Hepatocyte (in vitro differentiated cells): Measurements from ENCODE around the gene IGSF5. TPM values are rescaled to one million over a fixed set of nuclear protein-coding genes. Genes with fewer than 3 reads are reported as not detected.

ENCODE experiments used
- DNase-seq: peaks from one replicate; pipeline ENCODE4 v3.0.0-alpha.2; 2016; ENCODE audit warnings: low spot score
- H2AFZ ChIP-seq: fragments of 200-600 bp; sonication (generic); 2 replicates; pipeline ENCODE4 v1.6.0; 2016; ENCODE audit warnings: antibody characterized with exemption, mild to moderate bottlenecking
- H3K27ac ChIP-seq: fragments of 200-600 bp; sonication (generic); 2 replicates; pipeline ENCODE4 v1.5.1; 2016; ENCODE audit warnings: mild to moderate bottlenecking
- H3K27me3 ChIP-seq: fragments of 200-600 bp; sonication (generic); 2 replicates; pipeline ENCODE4 v1.6.1; 2016
- H3K36me3 ChIP-seq: fragments of 200-600 bp; sonication (generic); replicated peaks from 2 replicates; pipeline ENCODE4 v1.5.1; 2016; ENCODE audit warnings: low read depth; ENCODE audit not compliant: insufficient read depth
- H3K4me1 ChIP-seq: fragments of 200-600 bp; sonication (generic); 2 replicates; pipeline ENCODE4 v1.5.1; 2016; ENCODE audit warnings: mild to moderate bottlenecking, moderate library complexity; ENCODE audit not compliant: insufficient read depth
- H3K4me2 ChIP-seq: fragments of 200-600 bp; sonication (generic); 2 replicates; pipeline ENCODE4 v1.6.0; 2016
- H3K4me3 ChIP-seq: fragments of 200-600 bp; sonication (generic); 2 replicates; pipeline ENCODE4 v1.5.1; 2016; ENCODE audit warnings: mild to moderate bottlenecking
- H3K79me2 ChIP-seq: fragments of 200-600 bp; sonication (generic); 2 replicates; pipeline ENCODE4 v1.6.0; 2017; ENCODE audit warnings: mild to moderate bottlenecking
- H3K9me2 ChIP-seq: fragments of 200-600 bp; sonication (generic); replicated peaks from 2 replicates; pipeline ENCODE4 v1.6.0; 2017; ENCODE audit warnings: mild to moderate bottlenecking; ENCODE audit not compliant: insufficient read depth
- H3K9me3 ChIP-seq: fragments of 200-600 bp; sonication (generic); 2 replicates; pipeline ENCODE4 v1.5.1; 2016; ENCODE audit warnings: low read depth, mild to moderate bottlenecking
- H4K20me1 ChIP-seq: fragments of 200-600 bp; sonication (generic); 2 replicates; pipeline ENCODE4 v1.6.0; 2016; ENCODE audit warnings: mild to moderate bottlenecking; ENCODE audit not compliant: insufficient read depth, poor library complexity, severe bottlenecking
- CTCF ChIP-seq: fragments of 200-600 bp; sonication (generic); IDR thresholded peaks from 2 replicates; pipeline ENCODE4 v1.5.1; 2016; ENCODE audit warnings: antibody characterized with exemption, mild to moderate bottlenecking; ENCODE audit not compliant: poor library complexity
- EZH2 ChIP-seq: fragments of 200-600 bp; sonication (generic); IDR thresholded peaks from 2 replicates; pipeline ENCODE4 v1.6.1; 2016; ENCODE audit warnings: antibody characterized with exemption, mild to moderate bottlenecking, borderline replicate concordance
- EZH2phosphoT487 ChIP-seq: fragments of 200-600 bp; sonication (generic); IDR thresholded peaks from one replicate; pipeline ENCODE4 v1.6.1; 2018; ENCODE audit warnings: antibody characterized with exemption, mild to moderate bottlenecking, low read depth, moderate library complexity; ENCODE audit not compliant: unreplicated experiment, severe bottlenecking
- WGBS: methylation state at CpG from one replicate; pipeline ENCODE4 v1.1.6; 2016; ENCODE audit warnings: low lambda C conversion rate; ENCODE audit errors: missing lambda C conversion rate; 5-methylcytosine and 5-hydroxymethylcytosine counted together
- polyA plus RNA-seq: library from polyadenylated mRNA; unstranded; fragments of >200 nt; fragmentation: Nextera tagmentation; extraction: Ambion mirVana; gene quantifications from 2 replicates; pipeline ENCODE4 v1.2.1, GENCODE V29; 2016
- total RNA-seq: library from RNA; depleted of rRNA; stranded (reverse); fragments of >200 nt; gene quantifications from 2 replicates; pipeline ENCODE4 v1.2.3, GENCODE V29; 2014

Gene IGSF5
- total and polyA plus RNA-seq, 2 experiments from 2014 or later, result 0.10 TPM; not detected in 1

GRCh38 chr21:39776589-39776988 lies 31.6 kb downstream of the IGSF5 start:
- Histone ChIP-seq H3K4me3 (no peak overlapping the region), H4K20me1 (no peaks in the 10 kb centered on the region), H3K27me3 (no peaks in the 10 kb centered on the region), H3K9me2 (no peaks in the 10 kb centered on the region), H3K79me2 (no peaks in the 10 kb centered on the region), H3K36me3 (no peaks in the 10 kb centered on the region), H3K9me3 (no peaks in the 10 kb centered on the region), H3K4me1 (no peaks in the 10 kb centered on the region), H2AFZ (no peak overlapping the region), H3K27ac (no peak overlapping the region), H3K4me2 (no peak overlapping the region)
- DNase-seq, result no peak
- WGBS, result 41% methylated on average over 3 of the region's 3 CpGs
- TF ChIP-seq EZH2, result no peak
- TF ChIP-seq CTCF, result no peak
- no peak for TF ChIP-seq EZH2phosphoT487

GRCh38 chr21:39781331-39781730 lies 36.3 kb downstream of the IGSF5 start:
- Histone ChIP-seq H3K27me3 (no peaks in the 10 kb centered on the region), H3K9me3 (no peaks in the 10 kb centered on the region), H3K4me2 (no peak overlapping the region), H4K20me1 (no peaks in the 10 kb centered on the region), H3K4me3 (no peak overlapping the region), H2AFZ (no peak overlapping the region), H3K4me1 (no peaks in the 10 kb centered on the region), H3K27ac (no peak overlapping the region), H3K79me2 (no peaks in the 10 kb centered on the region), H3K36me3 (no peaks in the 10 kb centered on the region), H3K9me2 (no peaks in the 10 kb centered on the region)
- no peak for TF ChIP-seq CTCF
- TF ChIP-seq EZH2, result no peak
- TF ChIP-seq EZH2phosphoT487, result no peak
- 92% methylated on average over 3 of the region's 3 CpGs for WGBS
- no peak for DNase-seq

- Histone ChIP-seq H3K79me2 (no peaks in the 10 kb centered on the region), H3K9me2 (no peaks in the 10 kb centered on the region), H2AFZ (peak overlapping the region; percentile 12), H3K36me3 (no peaks in the 10 kb centered on the region), H3K27ac (peak overlapping the region; percentile 19), H3K4me3 (no peak overlapping the region), H3K4me2 (peak overlapping the region; percentile 70), H3K27me3 (no peaks in the 10 kb centered on the region), H3K4me1 (peaks cover 3% of the 10 kb centered on the region), H4K20me1 (no peaks in the 10 kb centered on the region), H3K9me3 (no peaks in the 10 kb centered on the region)
- DNase-seq, result peak; percentile 92
- 11% methylated on average over 9 of the region's 9 CpGs for WGBS
- TF ChIP-seq CTCF, result peak; percentile 99
- TF ChIP-seq EZH2phosphoT487, result no peak
- TF ChIP-seq EZH2, result no peak
Measured at GRCh38 chr21:39788383-39788782, 43.4 kb downstream of the IGSF5 start.

- H3K36me3 ChIP-seq, result no peaks in the 10 kb centered on the region
- 84% methylated on average over 8 of the region's 8 CpGs for WGBS
- TF ChIP-seq EZH2phosphoT487 (no peak), CTCF (no peak), EZH2 (no peak)
- H3K4me1 ChIP-seq, result no peaks in the 10 kb centered on the region
- H4K20me1 ChIP-seq, result no peaks in the 10 kb centered on the region
- no peak for DNase-seq
- H2AFZ ChIP-seq, result no peak overlapping the region
- no peaks in the 10 kb centered on the region for H3K27me3 ChIP-seq
- no peaks in the 10 kb centered on the region for H3K9me2 ChIP-seq
- H3K9me3 ChIP-seq, result no peaks in the 10 kb centered on the region
- no peak overlapping the region for H3K4me3 ChIP-seq
- H3K27ac ChIP-seq, result no peak overlapping the region
- no peak overlapping the region for H3K4me2 ChIP-seq
- no peaks in the 10 kb centered on the region for H3K79me2 ChIP-seq
Measured at GRCh38 chr21:39796466-39796865, 51.5 kb downstream of the IGSF5 start.
